ENCODE results near the gene C6orf89.

GRCh38 chr6:36949636-36950035 lies 63.9 kb downstream of the C6orf89 start:
- TF ChIP-seq, protein P1, sequence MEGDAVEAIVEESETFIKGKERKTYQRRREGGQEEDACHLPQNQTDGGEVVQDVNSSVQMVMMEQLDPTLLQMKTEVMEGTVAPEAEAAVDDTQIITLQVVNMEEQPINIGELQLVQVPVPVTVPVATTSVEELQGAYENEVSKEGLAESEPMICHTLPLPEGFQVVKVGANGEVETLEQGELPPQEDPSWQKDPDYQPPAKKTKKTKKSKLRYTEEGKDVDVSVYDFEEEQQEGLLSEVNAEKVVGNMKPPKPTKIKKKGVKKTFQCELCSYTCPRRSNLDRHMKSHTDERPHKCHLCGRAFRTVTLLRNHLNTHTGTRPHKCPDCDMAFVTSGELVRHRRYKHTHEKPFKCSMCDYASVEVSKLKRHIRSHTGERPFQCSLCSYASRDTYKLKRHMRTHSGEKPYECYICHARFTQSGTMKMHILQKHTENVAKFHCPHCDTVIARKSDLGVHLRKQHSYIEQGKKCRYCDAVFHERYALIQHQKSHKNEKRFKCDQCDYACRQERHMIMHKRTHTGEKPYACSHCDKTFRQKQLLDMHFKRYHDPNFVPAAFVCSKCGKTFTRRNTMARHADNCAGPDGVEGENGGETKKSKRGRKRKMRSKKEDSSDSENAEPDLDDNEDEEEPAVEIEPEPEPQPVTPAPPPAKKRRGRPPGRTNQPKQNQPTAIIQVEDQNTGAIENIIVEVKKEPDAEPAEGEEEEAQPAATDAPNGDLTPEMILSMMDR (IDR thresholded peaks at IDR 0.05) = no peak
- TF ChIP-seq CREB1 (CRISPR knock-in tag; IDR thresholded peaks at IDR 0.05) (no peak), USF1 (CRISPR knock-in tag; IDR thresholded peaks at IDR 0.05) (no peak), ZNF532 (CRISPR knock-in tag; IDR thresholded peaks at IDR 0.05; ENCODE audit: borderline replicate concordance) (no peak), SMAD3 (CRISPR knock-in tag; IDR thresholded peaks at IDR 0.05; ENCODE audit: borderline replicate concordance) (no peak), ZNF121 (CRISPR knock-in tag; IDR thresholded peaks at IDR 0.05) (no peak), CDX4 (CRISPR knock-in tag; IDR thresholded peaks at IDR 0.05; ENCODE audit: borderline replicate concordance) (no peak)
- TF ChIP-seq, protein P2, sequence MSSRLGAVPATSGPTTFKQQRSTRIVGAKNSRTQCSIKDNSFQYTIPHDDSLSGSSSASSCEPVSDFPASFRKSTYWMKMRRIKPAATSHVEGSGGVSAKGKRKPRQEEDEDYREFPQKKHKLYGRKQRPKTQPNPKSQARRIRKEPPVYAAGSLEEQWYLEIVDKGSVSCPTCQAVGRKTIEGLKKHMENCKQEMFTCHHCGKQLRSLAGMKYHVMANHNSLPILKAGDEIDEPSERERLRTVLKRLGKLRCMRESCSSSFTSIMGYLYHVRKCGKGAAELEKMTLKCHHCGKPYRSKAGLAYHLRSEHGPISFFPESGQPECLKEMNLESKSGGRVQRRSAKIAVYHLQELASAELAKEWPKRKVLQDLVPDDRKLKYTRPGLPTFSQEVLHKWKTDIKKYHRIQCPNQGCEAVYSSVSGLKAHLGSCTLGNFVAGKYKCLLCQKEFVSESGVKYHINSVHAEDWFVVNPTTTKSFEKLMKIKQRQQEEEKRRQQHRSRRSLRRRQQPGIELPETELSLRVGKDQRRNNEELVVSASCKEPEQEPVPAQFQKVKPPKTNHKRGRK (CRISPR knock-in tag; IDR thresholded peaks at IDR 0.05; ENCODE audit: borderline replicate concordance) = no peak

All from WTC11 (cell line).